ENCODE measurements around the gene SIGLEC15.
A peak's percentile ranks its signal among the peaks of the same experiment; 100 is the strongest.
"Not testable (repeated sequence)": the region's sequence is repeated elsewhere in the genome, so short reads cannot be mapped to it uniquely, and the experiment has no call there.

Gene SIGLEC15

GRCh38 chr18:45845410-45845809, 19.9 kb downstream of the SIGLEC15 start:
- no peak overlapping the region for H3K4me3 ChIP-seq (ENCODE audit: control insufficient read depth, low read depth, low read length)
- DNase-seq (ENCODE audit: low read depth), result no peak
- TF ChIP-seq, protein P1, sequence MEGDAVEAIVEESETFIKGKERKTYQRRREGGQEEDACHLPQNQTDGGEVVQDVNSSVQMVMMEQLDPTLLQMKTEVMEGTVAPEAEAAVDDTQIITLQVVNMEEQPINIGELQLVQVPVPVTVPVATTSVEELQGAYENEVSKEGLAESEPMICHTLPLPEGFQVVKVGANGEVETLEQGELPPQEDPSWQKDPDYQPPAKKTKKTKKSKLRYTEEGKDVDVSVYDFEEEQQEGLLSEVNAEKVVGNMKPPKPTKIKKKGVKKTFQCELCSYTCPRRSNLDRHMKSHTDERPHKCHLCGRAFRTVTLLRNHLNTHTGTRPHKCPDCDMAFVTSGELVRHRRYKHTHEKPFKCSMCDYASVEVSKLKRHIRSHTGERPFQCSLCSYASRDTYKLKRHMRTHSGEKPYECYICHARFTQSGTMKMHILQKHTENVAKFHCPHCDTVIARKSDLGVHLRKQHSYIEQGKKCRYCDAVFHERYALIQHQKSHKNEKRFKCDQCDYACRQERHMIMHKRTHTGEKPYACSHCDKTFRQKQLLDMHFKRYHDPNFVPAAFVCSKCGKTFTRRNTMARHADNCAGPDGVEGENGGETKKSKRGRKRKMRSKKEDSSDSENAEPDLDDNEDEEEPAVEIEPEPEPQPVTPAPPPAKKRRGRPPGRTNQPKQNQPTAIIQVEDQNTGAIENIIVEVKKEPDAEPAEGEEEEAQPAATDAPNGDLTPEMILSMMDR (conservative IDR thresholded peaks at IDR 0.05; ENCODE audit: control insufficient read depth, insufficient read depth, low read depth, low read length), result no peak

DNA sequence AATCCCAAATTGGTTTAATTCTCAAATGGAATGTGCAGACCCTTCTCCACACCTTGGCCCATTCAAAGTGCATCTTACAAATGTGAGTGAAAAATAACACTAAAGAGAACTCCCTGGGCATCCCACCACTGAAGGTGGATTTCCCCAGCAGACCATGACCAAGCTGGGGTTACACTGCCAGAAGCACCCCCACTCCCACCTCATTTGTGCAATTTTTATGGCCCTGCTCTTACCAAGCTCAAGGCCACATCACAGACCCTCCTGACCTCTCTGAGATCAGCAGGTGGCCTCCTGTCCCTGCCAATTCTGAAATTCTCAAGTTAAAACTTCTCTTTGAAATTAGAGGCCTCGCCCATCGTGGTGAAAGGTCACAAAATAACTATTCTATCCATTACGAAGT, 21.6 kb downstream of the SIGLEC15 start:
- DNase-seq (ENCODE audit: low read depth), result no peak
- H3K4me3 ChIP-seq (ENCODE audit: control insufficient read depth, low read depth, low read length), result no peak overlapping the region
- TF ChIP-seq, protein P1 (conservative IDR thresholded peaks at IDR 0.05; ENCODE audit: control insufficient read depth, insufficient read depth, low read depth, low read length), result no peak

GRCh38 chr18:45848643-45849042, 23.2 kb downstream of the SIGLEC15 start:
- not testable (repeated sequence) for DNase-seq (ENCODE audit: low read depth)

GRCh38 chr18:45849529-45849928, 24.1 kb downstream of the SIGLEC15 start:
- no peak overlapping the region for H3K4me3 ChIP-seq (ENCODE audit: control insufficient read depth, low read depth, low read length)
- TF ChIP-seq, protein P1 (conservative IDR thresholded peaks at IDR 0.05; ENCODE audit: control insufficient read depth, insufficient read depth, low read depth, low read length), result no peak
- no peak for DNase-seq (ENCODE audit: low read depth)

More at GRCh38 chr18:45848643-45849042, 23.2 kb downstream of the SIGLEC15 start:
- H3K4me3 ChIP-seq (ENCODE audit: control insufficient read depth, low read depth, low read length), result not testable (repeated sequence)

- no peak overlapping the region for H3K4me3 ChIP-seq (ENCODE audit: control insufficient read depth, low read depth, low read length)
- TF ChIP-seq, protein P1 (conservative IDR thresholded peaks at IDR 0.05; ENCODE audit: control insufficient read depth, insufficient read depth, low read depth, low read length), result peak; percentile 35
- peak; percentile 19 for DNase-seq (ENCODE audit: low read depth)
Measured at GRCh38 chr18:45850021-45850420, 24.5 kb downstream of the SIGLEC15 start.

- no peak overlapping the region for H3K4me3 ChIP-seq (ENCODE audit: control insufficient read depth, low read depth, low read length)
- TF ChIP-seq, protein P1 (conservative IDR thresholded peaks at IDR 0.05; ENCODE audit: control insufficient read depth, insufficient read depth, low read depth, low read length), result no peak
- peak; percentile 45 for DNase-seq (ENCODE audit: low read depth)
Measured at GRCh38 chr18:45851161-45851925, 25.9 kb downstream of the SIGLEC15 start.

DNA sequence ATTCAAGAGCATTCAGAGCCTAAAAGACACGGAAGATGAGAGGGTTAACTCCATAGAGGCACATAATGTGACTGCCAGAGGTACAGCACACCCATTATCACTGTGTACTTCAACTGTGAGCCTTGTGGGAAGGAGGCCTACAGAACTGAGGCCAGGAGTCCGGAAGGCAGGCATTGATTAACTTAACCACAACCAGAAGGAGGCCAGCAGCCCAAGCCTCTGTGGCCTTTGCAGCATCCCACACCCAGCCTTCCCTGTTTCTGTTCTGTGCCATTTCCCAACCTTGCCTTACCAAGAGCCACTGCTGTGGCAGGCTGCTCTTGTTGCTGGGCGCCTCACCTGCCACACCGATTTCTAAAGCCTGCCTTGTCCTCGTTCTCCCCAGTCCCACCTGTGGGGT, 27.2 kb downstream of the SIGLEC15 start:
- no peak for DNase-seq (ENCODE audit: low read depth)
- TF ChIP-seq, protein P1 (conservative IDR thresholded peaks at IDR 0.05; ENCODE audit: control insufficient read depth, insufficient read depth, low read depth, low read length), result no peak
- H3K4me3 ChIP-seq (ENCODE audit: control insufficient read depth, low read depth, low read length), result no peak overlapping the region

Data from fibroblast of mammary gland (primary cell).